ENCODE measurements around the gene SPNS2.

DNA sequence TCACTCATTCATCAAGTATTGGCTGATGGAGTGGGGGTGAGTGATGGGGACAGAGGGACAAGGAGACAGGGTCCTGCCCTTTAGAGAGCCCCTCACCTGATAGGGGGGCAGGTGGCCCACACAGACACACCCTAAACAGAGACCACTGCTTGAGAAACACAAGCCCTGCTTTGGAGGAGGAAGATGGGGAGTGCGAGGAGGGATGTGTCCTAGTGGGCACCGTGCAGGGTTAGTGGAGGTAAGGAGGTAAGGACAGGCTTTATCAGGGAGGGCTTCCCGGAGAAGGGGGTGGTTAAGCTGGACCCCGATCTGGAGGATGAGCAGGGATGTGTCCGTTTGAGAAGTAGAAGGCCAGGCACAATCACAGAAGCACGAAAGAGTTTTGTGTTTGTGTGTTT lies 77.5 kb downstream of the SPNS2 start:
- TF ChIP-seq, protein P1, sequence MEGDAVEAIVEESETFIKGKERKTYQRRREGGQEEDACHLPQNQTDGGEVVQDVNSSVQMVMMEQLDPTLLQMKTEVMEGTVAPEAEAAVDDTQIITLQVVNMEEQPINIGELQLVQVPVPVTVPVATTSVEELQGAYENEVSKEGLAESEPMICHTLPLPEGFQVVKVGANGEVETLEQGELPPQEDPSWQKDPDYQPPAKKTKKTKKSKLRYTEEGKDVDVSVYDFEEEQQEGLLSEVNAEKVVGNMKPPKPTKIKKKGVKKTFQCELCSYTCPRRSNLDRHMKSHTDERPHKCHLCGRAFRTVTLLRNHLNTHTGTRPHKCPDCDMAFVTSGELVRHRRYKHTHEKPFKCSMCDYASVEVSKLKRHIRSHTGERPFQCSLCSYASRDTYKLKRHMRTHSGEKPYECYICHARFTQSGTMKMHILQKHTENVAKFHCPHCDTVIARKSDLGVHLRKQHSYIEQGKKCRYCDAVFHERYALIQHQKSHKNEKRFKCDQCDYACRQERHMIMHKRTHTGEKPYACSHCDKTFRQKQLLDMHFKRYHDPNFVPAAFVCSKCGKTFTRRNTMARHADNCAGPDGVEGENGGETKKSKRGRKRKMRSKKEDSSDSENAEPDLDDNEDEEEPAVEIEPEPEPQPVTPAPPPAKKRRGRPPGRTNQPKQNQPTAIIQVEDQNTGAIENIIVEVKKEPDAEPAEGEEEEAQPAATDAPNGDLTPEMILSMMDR (conservative IDR thresholded peaks at IDR 0.05 in 1 of 2, IDR thresholded peaks at IDR 0.05 in 1 of 2; ENCODE audit: low read depth in 1 of 2, low read length in 2 of 2), result no peak
- TF ChIP-seq EZH2 (IDR thresholded peaks at IDR 0.05; ENCODE audit: low read length, missing control alignments), result no peak
